Endodermal cell (in vitro differentiated cells): ENCODE measurements around the gene USH1G. TPM values are rescaled to one million over a fixed set of nuclear protein-coding genes. Genes with fewer than 3 reads are reported as not detected.

ENCODE experiments used
- DNase-seq: peaks from one replicate; pipeline ENCODE4 v3.0.0-alpha.2; 2017
- H3K27ac ChIP-seq: 2 replicates; pipeline ENCODE4 v1.5.1; 2013; ENCODE audit warnings: mild to moderate bottlenecking, low read depth, low read length, moderate library complexity
- H3K27me3 ChIP-seq: 2 replicates; pipeline ENCODE4 v1.6.1; 2013; ENCODE audit warnings: mild to moderate bottlenecking, low read length, moderate library complexity; ENCODE audit not compliant: insufficient read depth, control insufficient read depth, poor library complexity, severe bottlenecking
- H3K36me3 ChIP-seq: 2 replicates; pipeline ENCODE4 v1.7.0; 2013; ENCODE audit warnings: mild to moderate bottlenecking, low read length, moderate library complexity; ENCODE audit not compliant: control insufficient read depth, insufficient read depth
- H3K4me1 ChIP-seq: one replicate; pipeline ENCODE4 v1.7.0; 2013; ENCODE audit warnings: low read length; ENCODE audit not compliant: control insufficient read depth, insufficient read depth
- H3K4me3 ChIP-seq: 2 replicates; pipeline ENCODE4 v1.5.1; 2013; ENCODE audit warnings: mild to moderate bottlenecking, low read length, moderate library complexity
- H3K9ac ChIP-seq: 2 replicates; pipeline ENCODE4 v1.6.1; 2013; ENCODE audit warnings: mild to moderate bottlenecking, low read length, moderate library complexity; ENCODE audit not compliant: poor library complexity, severe bottlenecking; ENCODE audit errors: extremely low read depth
- H3K9me3 ChIP-seq: 2 replicates; pipeline ENCODE4 v1.6.1; 2013; ENCODE audit warnings: mild to moderate bottlenecking, low read length, moderate library complexity; ENCODE audit not compliant: control insufficient read depth
- H3K27ac Mint-ChIP-seq: 2 replicates; pipeline ENCODE4 v1.8.0; 2020; ENCODE audit warnings: mixed read lengths
- H3K27me3 Mint-ChIP-seq: 2 replicates; pipeline ENCODE4 v1.8.0; 2021; ENCODE audit warnings: mild to moderate bottlenecking, mixed read lengths; ENCODE audit not compliant: insufficient read depth
- H3K36me3 Mint-ChIP-seq: 2 replicates; pipeline ENCODE4 v1.8.0; 2020; ENCODE audit warnings: low read depth, mixed read lengths
- H3K4me1 Mint-ChIP-seq: 2 replicates; pipeline ENCODE4 v1.8.0; 2020; ENCODE audit warnings: mixed read lengths
- H3K4me3 Mint-ChIP-seq: 2 replicates; pipeline ENCODE4 v1.8.0; 2020; ENCODE audit warnings: mild to moderate bottlenecking, moderate library complexity, mixed read lengths
- H3K9me3 Mint-ChIP-seq: 2 replicates; pipeline ENCODE4 v1.8.0; 2020; ENCODE audit warnings: mild to moderate bottlenecking, mixed read lengths
- CTCF ChIP-seq: fragments of 200-600 bp; sonication (generic); conservative IDR thresholded peaks from 2 replicates; pipeline ENCODE4 v1.5.0; 2021; ENCODE audit warnings: antibody characterized with exemption, mild to moderate bottlenecking
- WGBS, 2 experiments: methylation state at CpG; one replicate each; pipeline versions ENCODE4 v1.1.5 to v1.1.7; 2013; ENCODE audit warnings: missing lambda C conversion rate in 2 of 2, mixed read lengths in 1 of 2; ENCODE audit not compliant: insufficient coverage in 1 of 2, insufficient read length in 1 of 2; 5-methylcytosine and 5-hydroxymethylcytosine counted together
- total RNA-seq, 2 donors: library from RNA; stranded (reverse); fragmentation: NEBNext Ultra II Directional in 1 of 2; extraction: Animal tissue kit (Norgen Biotek cat#: 25700) in 1 of 2; gene quantifications; 2 replicates in 1 of 2; 3 replicates in 1 of 2; pipeline ENCODE4 v1.2.1, GENCODE V29; 2021

The USH1G gene
- total RNA-seq, 2 donors from 2014 or later = 0.11 to 0.13 TPM

GRCh38 chr17:74923538-74924249, 639 bp upstream of the USH1G start:
- H3K36me3 Mint-ChIP-seq = no peaks in the 10 kb centered on the region
- H3K4me1 Mint-ChIP-seq = peaks cover 2% of the 10 kb centered on the region
- H3K27me3 Mint-ChIP-seq = peaks cover 86% of the 10 kb centered on the region
- peak; percentile 98 for TF ChIP-seq CTCF
- Histone ChIP-seq H3K27ac (no peak overlapping the region), H3K9me3 (no peaks in the 10 kb centered on the region), H3K27me3 (peaks cover 73% of the 10 kb centered on the region), H3K4me3 (no peak overlapping the region), H3K36me3 (no peaks in the 10 kb centered on the region), H3K4me1 (no peaks in the 10 kb centered on the region), H3K9ac (no peak overlapping the region)
- H3K4me3 Mint-ChIP-seq = peak overlapping the region; percentile 42
- WGBS, 2 experiments = 6 to 9% methylated on average over 22 to 59 of the region's 59 CpGs
- no peak overlapping the region for H3K27ac Mint-ChIP-seq
- peak; percentile 93 for DNase-seq
- no peaks in the 10 kb centered on the region for H3K9me3 Mint-ChIP-seq

- peaks cover 73% of the 10 kb centered on the region for H3K27me3 Mint-ChIP-seq
- H3K4me1 Mint-ChIP-seq = peaks cover 2% of the 10 kb centered on the region
- Histone ChIP-seq H3K4me3 (no peak overlapping the region), H3K27ac (no peak overlapping the region), H3K9ac (no peak overlapping the region), H3K36me3 (no peaks in the 10 kb centered on the region), H3K27me3 (peaks cover 58% of the 10 kb centered on the region), H3K4me1 (no peaks in the 10 kb centered on the region), H3K9me3 (no peaks in the 10 kb centered on the region)
- no peak overlapping the region for H3K27ac Mint-ChIP-seq
- WGBS, 2 experiments = 83 to 84% methylated on average over 4 to 6 of the region's 6 CpGs
- no peaks in the 10 kb centered on the region for H3K36me3 Mint-ChIP-seq
- H3K4me3 Mint-ChIP-seq = peak overlapping the region; percentile 42
- DNase-seq = peak; percentile 55
- no peaks in the 10 kb centered on the region for H3K9me3 Mint-ChIP-seq
- no peak for TF ChIP-seq CTCF
These were observed 883 bp downstream of the USH1G start for GRCh38 chr17:74922172-74922571.

GRCh38 chr17:74921769-74922168, 1.3 kb downstream of the USH1G start:
- Histone ChIP-seq H3K27me3 (peaks cover 54% of the 10 kb centered on the region), H3K4me1 (no peaks in the 10 kb centered on the region), H3K4me3 (no peak overlapping the region), H3K27ac (no peak overlapping the region), H3K36me3 (no peaks in the 10 kb centered on the region), H3K9me3 (no peaks in the 10 kb centered on the region), H3K9ac (no peak overlapping the region)
- Mint-ChIP-seq H3K4me1 (peaks cover 2% of the 10 kb centered on the region), H3K4me3 (no peak overlapping the region), H3K36me3 (no peaks in the 10 kb centered on the region), H3K27ac (no peak overlapping the region), H3K9me3 (no peaks in the 10 kb centered on the region), H3K27me3 (peaks cover 69% of the 10 kb centered on the region)
- 60 to 96% methylated on average over 1 to 2 of the region's 2 CpGs for WGBS, 2 experiments
- DNase-seq = peak; percentile 54
- no peak for TF ChIP-seq CTCF
